Measurements from ENCODE around the gene WDR26. TPM values are rescaled to one million over a fixed set of nuclear protein-coding genes. Genes with fewer than 3 reads are reported as not detected.
"Not testable (repeated sequence)": the region's sequence is repeated elsewhere in the genome, so short reads cannot be mapped to it uniquely, and the experiment has no call there.

The WDR26 gene
- total RNA-seq, 1 donor from 2014 or later = 79.5 TPM

GRCh38 chr1:224433701-224434672 lies 610 bp downstream of the WDR26 start:
- DNase-seq (ENCODE audit: low spot score) = peak; percentile 57

- no peak for DNase-seq (ENCODE audit: low spot score)
Observed at GRCh38 chr1:224433041-224433691, 1.4 kb downstream of the WDR26 start.

- no peak for DNase-seq (ENCODE audit: low spot score)
Observed at GRCh38 chr1:224432672-224433040, 1.9 kb downstream of the WDR26 start.

GRCh38 chr1:224432146-224432545 lies 2.5 kb downstream of the WDR26 start:
- DNase-seq (ENCODE audit: low spot score) = no peak

GRCh38 chr1:224431726-224432125 lies 2.9 kb downstream of the WDR26 start:
- DNase-seq (ENCODE audit: low spot score) = no peak

- no peak for DNase-seq (ENCODE audit: low spot score)
Observed at GRCh38 chr1:224430511-224431113, 4.0 kb downstream of the WDR26 start.

- DNase-seq (ENCODE audit: low spot score) = no peak
Observed at GRCh38 chr1:224429616-224430326, 4.8 kb downstream of the WDR26 start.

GRCh38 chr1:224428713-224429112 lies 5.9 kb downstream of the WDR26 start:
- DNase-seq (ENCODE audit: low spot score) = not testable (repeated sequence)

- no peak for DNase-seq (ENCODE audit: low spot score)
Observed at GRCh38 chr1:224427346-224427745, 7.3 kb downstream of the WDR26 start.

- DNase-seq (ENCODE audit: low spot score) = not testable (repeated sequence)
Observed at GRCh38 chr1:224426869-224427268, 7.7 kb downstream of the WDR26 start.

- DNase-seq (ENCODE audit: low spot score) = no peak
Observed at GRCh38 chr1:224425279-224425884, 9.2 kb downstream of the WDR26 start.

- no peak for DNase-seq (ENCODE audit: low spot score)
Observed at GRCh38 chr1:224420106-224420505, 14.5 kb downstream of the WDR26 start.

- no peak for DNase-seq (ENCODE audit: low spot score)
Observed at GRCh38 chr1:224411766-224412165, 22.8 kb downstream of the WDR26 start.

- DNase-seq (ENCODE audit: low spot score) = no peak
Observed at GRCh38 chr1:224408294-224408590, 26.4 kb downstream of the WDR26 start.

GRCh38 chr1:224407571-224408293 lies 26.9 kb downstream of the WDR26 start:
- DNase-seq (ENCODE audit: low spot score) = no peak

- DNase-seq (ENCODE audit: low spot score) = no peak
Observed at GRCh38 chr1:224406216-224406615, 28.4 kb downstream of the WDR26 start.

- no peak for DNase-seq (ENCODE audit: low spot score)
Observed at GRCh38 chr1:224405604-224405970, 29.0 kb downstream of the WDR26 start.

GRCh38 chr1:224404916-224405603 lies 29.5 kb downstream of the WDR26 start:
- no peak for DNase-seq (ENCODE audit: low spot score)

- no peak for DNase-seq (ENCODE audit: low spot score)
Observed at GRCh38 chr1:224402472-224403036, 32.0 kb downstream of the WDR26 start.

GRCh38 chr1:224399887-224400286 lies 34.7 kb downstream of the WDR26 start:
- no peak for DNase-seq (ENCODE audit: low spot score)
